SK-N-MC (cell line): ENCODE measurements around the gene NHERF2.

Experiments
- FOXP2 ChIP-seq: optimal IDR thresholded peaks from 2 replicates; pipeline ENCODE3; 2011; ENCODE audit warnings: mild to moderate bottlenecking, moderate library complexity; ENCODE audit not compliant: insufficient read depth; ENCODE audit errors: extremely low read length, control extremely low read depth
- POLR2AphosphoS5 ChIP-seq: IDR thresholded peaks from 2 replicates; pipeline ENCODE4 v1.6.1; 2012; ENCODE audit warnings: mild to moderate bottlenecking, low read depth, low read length, borderline replicate concordance

- no peak for TF ChIP-seq FOXP2
- no peak for TF ChIP-seq POLR2AphosphoS5
Measured at GRCh38 chr16:2035431-2036199, 8.9 kb downstream of the NHERF2 start.
